T-helper 1 cell treated with Interleukin-12 subunit alpha and Interleukin-12 subunit beta and Interleukin-4 antibody, amounts not matched to agents 30 μg/mL and 1 μg/mL, for 36 hours (primary cell): Measurements from ENCODE around the gene SUMF1.

ENCODE experiments used
- H3K27ac Mint-ChIP-seq: one replicate; pipeline ENCODE4 v1.8.0; 2021; ENCODE audit warnings: mild to moderate bottlenecking, mixed read lengths
- H3K27me3 Mint-ChIP-seq: one replicate; pipeline ENCODE4 v1.8.0; 2021; ENCODE audit warnings: low read depth, mixed read lengths
- H3K36me3 Mint-ChIP-seq: one replicate; pipeline ENCODE4 v1.8.0; 2021; ENCODE audit warnings: low read depth, mixed read lengths
- H3K4me1 Mint-ChIP-seq: one replicate; pipeline ENCODE4 v1.8.0; 2021; ENCODE audit warnings: low read depth, mixed read lengths
- H3K4me3 Mint-ChIP-seq: one replicate; pipeline ENCODE4 v1.8.0; 2021; ENCODE audit warnings: mild to moderate bottlenecking, moderate library complexity, mixed read lengths
- H3K9me3 Mint-ChIP-seq: one replicate; pipeline ENCODE4 v1.8.0; 2021; ENCODE audit warnings: mixed read lengths

SUMF1 gene

GRCh38 chr3:4385201-4385600 lies 81.9 kb downstream of the SUMF1 start:
- H3K27me3 Mint-ChIP-seq, result peaks cover 10% of the 10 kb centered on the region
- peaks cover 6% of the 10 kb centered on the region for H3K36me3 Mint-ChIP-seq
- H3K9me3 Mint-ChIP-seq, result peaks cover 4% of the 10 kb centered on the region
- H3K4me1 Mint-ChIP-seq, result peaks cover 14% of the 10 kb centered on the region
- no peak overlapping the region for H3K27ac Mint-ChIP-seq
- no peak overlapping the region for H3K4me3 Mint-ChIP-seq

- Mint-ChIP-seq H3K4me1 (no peaks in the 10 kb centered on the region), H3K27me3 (no peaks in the 10 kb centered on the region), H3K4me3 (no peak overlapping the region), H3K36me3 (peaks cover 3% of the 10 kb centered on the region), H3K9me3 (peaks cover 7% of the 10 kb centered on the region), H3K27ac (no peak overlapping the region)
Observed at GRCh38 chr3:4380013-4380412, 87.1 kb downstream of the SUMF1 start.

DNA sequence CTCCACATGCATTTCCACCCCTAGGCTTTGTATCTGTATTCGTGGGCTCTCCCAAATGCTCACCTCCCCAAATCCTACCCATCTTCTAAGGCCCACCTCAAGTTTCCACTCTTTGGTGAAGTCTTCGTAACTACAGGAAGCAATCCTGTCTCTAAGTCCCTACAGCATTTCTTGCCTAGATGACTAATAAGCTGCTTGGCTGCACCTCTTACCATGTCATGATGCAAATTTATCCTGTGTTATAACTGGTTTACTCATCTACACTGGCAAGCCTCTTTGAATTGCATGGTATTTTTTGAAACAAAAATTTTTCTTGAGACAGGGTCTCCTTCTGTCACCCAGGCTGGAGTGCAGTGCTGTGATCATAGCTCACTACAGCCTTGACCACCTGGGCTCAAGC lies 90.6 kb downstream of the SUMF1 start:
- peaks cover 8% of the 10 kb centered on the region for H3K36me3 Mint-ChIP-seq
- H3K9me3 Mint-ChIP-seq, result peaks cover 12% of the 10 kb centered on the region
- H3K4me3 Mint-ChIP-seq, result no peak overlapping the region
- no peak overlapping the region for H3K27ac Mint-ChIP-seq
- H3K27me3 Mint-ChIP-seq, result no peaks in the 10 kb centered on the region
- no peaks in the 10 kb centered on the region for H3K4me1 Mint-ChIP-seq

DNA sequence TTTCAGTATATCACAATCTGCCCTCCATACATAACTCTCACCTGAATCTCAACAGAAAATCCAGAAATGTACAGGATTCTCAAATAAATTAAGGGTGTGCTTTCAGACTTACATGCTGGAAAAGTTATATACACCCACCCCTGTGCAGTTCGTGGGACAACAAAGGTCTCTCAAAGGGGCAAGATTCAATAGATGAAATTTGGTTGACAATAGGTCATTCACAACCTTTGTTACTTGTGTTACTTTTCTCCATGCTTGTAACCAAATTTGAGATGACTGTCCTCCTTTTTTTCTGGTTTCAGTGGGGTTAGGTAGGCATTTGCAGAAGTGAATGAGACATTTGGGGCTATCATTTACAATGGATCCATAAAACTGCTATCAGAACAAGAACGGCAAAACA lies 91.2 kb downstream of the SUMF1 start:
- Mint-ChIP-seq H3K9me3 (peaks cover 12% of the 10 kb centered on the region), H3K4me1 (no peaks in the 10 kb centered on the region), H3K27me3 (no peaks in the 10 kb centered on the region), H3K27ac (no peak overlapping the region), H3K4me3 (no peak overlapping the region), H3K36me3 (peaks cover 8% of the 10 kb centered on the region)

DNA sequence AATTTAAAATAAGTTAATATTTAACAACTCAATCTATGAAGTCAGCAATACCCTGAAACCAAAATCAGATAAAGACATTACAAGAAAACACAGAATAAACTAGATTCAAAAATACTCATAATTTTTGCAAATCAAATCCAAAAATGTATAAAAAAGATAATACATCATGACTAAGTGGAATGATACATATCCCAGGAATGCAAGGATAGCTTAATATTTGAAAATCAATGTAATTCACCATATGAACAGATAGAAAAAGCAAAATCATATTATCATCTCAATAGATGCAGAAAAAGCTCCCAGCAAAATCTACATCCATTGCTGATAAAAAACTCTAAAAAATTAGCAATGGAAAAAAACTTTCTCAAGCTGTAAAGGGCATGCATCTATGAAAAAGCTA lies 93.4 kb downstream of the SUMF1 start:
- Mint-ChIP-seq H3K27me3 (no peaks in the 10 kb centered on the region), H3K4me3 (no peak overlapping the region), H3K9me3 (peaks cover 5% of the 10 kb centered on the region), H3K27ac (no peak overlapping the region), H3K4me1 (no peaks in the 10 kb centered on the region), H3K36me3 (peaks cover 5% of the 10 kb centered on the region)

- Mint-ChIP-seq H3K4me1 (no peaks in the 10 kb centered on the region), H3K36me3 (no peaks in the 10 kb centered on the region), H3K9me3 (no peaks in the 10 kb centered on the region), H3K27me3 (peaks cover 3% of the 10 kb centered on the region), H3K27ac (no peak overlapping the region), H3K4me3 (no peak overlapping the region)
Observed at GRCh38 chr3:4362523-4362922, 104.5 kb downstream of the SUMF1 start.

GRCh38 chr3:4360817-4361216 lies 106.3 kb downstream of the SUMF1 start:
- H3K4me3 Mint-ChIP-seq, result no peak overlapping the region
- H3K9me3 Mint-ChIP-seq, result no peaks in the 10 kb centered on the region
- no peak overlapping the region for H3K27ac Mint-ChIP-seq
- H3K36me3 Mint-ChIP-seq, result no peaks in the 10 kb centered on the region
- peaks cover 3% of the 10 kb centered on the region for H3K27me3 Mint-ChIP-seq
- no peaks in the 10 kb centered on the region for H3K4me1 Mint-ChIP-seq

GRCh38 chr3:4359805-4360502 lies 107.1 kb downstream of the SUMF1 start:
- Mint-ChIP-seq H3K4me3 (no peak overlapping the region), H3K27me3 (peaks cover 3% of the 10 kb centered on the region), H3K9me3 (no peaks in the 10 kb centered on the region), H3K27ac (no peak overlapping the region), H3K36me3 (no peaks in the 10 kb centered on the region), H3K4me1 (no peaks in the 10 kb centered on the region)

DNA sequence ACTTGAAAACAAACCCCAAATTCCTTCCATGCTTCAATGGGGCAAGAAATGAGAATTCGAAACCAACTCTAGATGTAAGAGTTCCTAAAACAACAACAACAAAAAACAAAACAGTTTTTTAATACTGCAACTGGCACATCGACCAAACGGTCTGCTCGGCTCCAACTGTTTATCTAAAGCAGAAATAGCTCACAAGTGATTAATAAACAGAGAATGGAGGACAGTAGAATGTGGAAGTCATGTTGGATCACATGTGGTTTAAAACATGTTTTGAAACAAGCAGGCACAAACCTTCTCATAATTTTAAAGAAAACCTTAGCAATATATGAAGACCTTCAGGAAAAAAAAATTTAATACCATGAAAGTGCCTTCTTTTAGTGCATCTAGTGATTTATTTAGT lies 108.8 kb downstream of the SUMF1 start:
- no peak overlapping the region for H3K27ac Mint-ChIP-seq
- H3K27me3 Mint-ChIP-seq, result no peaks in the 10 kb centered on the region
- no peak overlapping the region for H3K4me3 Mint-ChIP-seq
- H3K9me3 Mint-ChIP-seq, result no peaks in the 10 kb centered on the region
- H3K36me3 Mint-ChIP-seq, result no peaks in the 10 kb centered on the region
- H3K4me1 Mint-ChIP-seq, result no peaks in the 10 kb centered on the region

- Mint-ChIP-seq H3K4me3 (no peak overlapping the region), H3K27me3 (no peaks in the 10 kb centered on the region), H3K9me3 (no peaks in the 10 kb centered on the region), H3K4me1 (peaks cover 6% of the 10 kb centered on the region), H3K36me3 (peaks cover 3% of the 10 kb centered on the region), H3K27ac (no peak overlapping the region)
Observed at GRCh38 chr3:4356546-4357410, 110.3 kb downstream of the SUMF1 start.

DNA sequence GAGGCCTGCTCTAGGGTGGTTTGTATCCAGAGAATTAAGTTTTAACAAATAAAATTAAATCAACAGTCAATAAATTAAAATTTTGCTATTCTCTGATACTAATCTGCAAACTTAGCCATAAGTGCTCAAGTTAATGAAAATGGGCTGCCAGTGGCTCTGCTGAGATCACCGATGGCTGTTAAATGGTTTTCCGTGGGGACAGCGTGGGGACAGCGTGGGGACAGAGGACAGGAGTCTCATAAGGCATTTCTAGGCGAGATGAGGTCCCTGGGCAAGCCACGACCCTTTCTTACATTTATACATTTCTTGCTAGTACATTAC lies 110.9 kb downstream of the SUMF1 start:
- no peak overlapping the region for H3K27ac Mint-ChIP-seq
- H3K4me1 Mint-ChIP-seq, result peaks cover 11% of the 10 kb centered on the region
- H3K9me3 Mint-ChIP-seq, result no peaks in the 10 kb centered on the region
- H3K27me3 Mint-ChIP-seq, result no peaks in the 10 kb centered on the region
- peaks cover 3% of the 10 kb centered on the region for H3K36me3 Mint-ChIP-seq
- no peak overlapping the region for H3K4me3 Mint-ChIP-seq

- H3K9me3 Mint-ChIP-seq, result no peaks in the 10 kb centered on the region
- no peak overlapping the region for H3K27ac Mint-ChIP-seq
- H3K36me3 Mint-ChIP-seq, result peaks cover 3% of the 10 kb centered on the region
- H3K27me3 Mint-ChIP-seq, result no peaks in the 10 kb centered on the region
- no peak overlapping the region for H3K4me3 Mint-ChIP-seq
- peaks cover 13% of the 10 kb centered on the region for H3K4me1 Mint-ChIP-seq
Observed at GRCh38 chr3:4355401-4356219, 111.5 kb downstream of the SUMF1 start.

DNA sequence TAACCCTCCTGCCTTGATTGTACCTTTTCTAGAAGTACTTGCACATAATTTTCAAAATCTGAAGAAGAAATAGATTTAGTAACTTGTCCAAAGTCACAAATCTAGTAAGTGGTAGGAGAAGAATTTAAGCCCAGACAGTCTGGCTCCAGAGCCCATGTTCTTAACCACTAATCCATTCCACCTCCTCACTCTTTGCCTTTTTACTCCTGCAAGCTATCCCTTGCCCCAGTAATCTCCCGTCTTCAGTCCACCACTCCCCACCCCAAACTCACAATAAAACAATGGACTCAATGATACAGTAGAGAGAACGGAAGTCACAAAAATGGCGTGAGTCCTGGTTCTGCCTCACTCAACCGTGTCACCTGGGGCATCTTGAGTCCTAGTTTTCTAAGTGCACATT lies 115.2 kb downstream of the SUMF1 start:
- peaks cover 3% of the 10 kb centered on the region for H3K36me3 Mint-ChIP-seq
- peak overlapping the region; percentile 21 for H3K4me3 Mint-ChIP-seq
- H3K27ac Mint-ChIP-seq, result peak overlapping the region; percentile 29
- peaks cover 14% of the 10 kb centered on the region for H3K4me1 Mint-ChIP-seq
- H3K27me3 Mint-ChIP-seq, result no peaks in the 10 kb centered on the region
- H3K9me3 Mint-ChIP-seq, result no peaks in the 10 kb centered on the region

DNA sequence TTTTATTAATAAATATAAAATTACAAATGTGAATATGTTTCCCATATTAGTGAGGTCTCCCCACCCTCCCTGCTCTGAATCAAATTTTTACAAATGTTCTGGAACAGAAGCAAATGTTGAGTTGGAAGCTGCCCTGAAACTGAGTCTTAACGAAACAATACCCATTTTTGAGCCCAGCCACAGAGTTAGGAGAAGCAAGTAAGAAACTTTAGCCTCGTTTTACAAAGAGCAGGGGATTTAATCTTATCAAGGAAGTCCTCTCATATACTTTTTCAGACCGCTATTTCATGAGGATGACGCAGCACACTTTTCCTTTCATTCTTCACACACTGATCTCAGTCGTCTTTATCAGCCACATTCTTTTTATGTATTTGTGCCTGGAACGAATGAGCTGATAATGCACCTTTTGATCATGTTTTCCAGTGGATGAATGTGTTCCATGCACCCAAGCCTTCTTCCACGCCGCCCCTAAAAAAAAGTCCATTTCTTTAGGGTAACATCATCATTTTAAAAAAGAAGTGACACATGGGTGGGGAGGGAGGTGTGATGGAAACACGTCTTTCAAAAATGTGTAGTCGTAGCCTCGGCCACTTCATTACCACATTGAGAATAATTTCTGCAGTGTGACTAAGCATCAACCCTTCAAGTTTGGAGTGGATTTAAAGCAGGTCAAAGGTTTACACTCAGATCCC lies 115.8 kb downstream of the SUMF1 start:
- Mint-ChIP-seq H3K4me1 (peaks cover 14% of the 10 kb centered on the region), H3K27ac (peak overlapping the region; percentile 29), H3K36me3 (peaks cover 3% of the 10 kb centered on the region), H3K27me3 (peaks cover 4% of the 10 kb centered on the region), H3K9me3 (no peaks in the 10 kb centered on the region), H3K4me3 (peak overlapping the region; percentile 30)
